Smooth muscle cell of the brain vasculature (primary cell): ENCODE results near the gene THBS4.

ENCODE experiments used
- DNase-seq: peaks from one replicate; pipeline ENCODE4 v3.0.0-alpha.2; 2012; ENCODE audit warnings: low read depth, low spot score

THBS4 gene

DNA sequence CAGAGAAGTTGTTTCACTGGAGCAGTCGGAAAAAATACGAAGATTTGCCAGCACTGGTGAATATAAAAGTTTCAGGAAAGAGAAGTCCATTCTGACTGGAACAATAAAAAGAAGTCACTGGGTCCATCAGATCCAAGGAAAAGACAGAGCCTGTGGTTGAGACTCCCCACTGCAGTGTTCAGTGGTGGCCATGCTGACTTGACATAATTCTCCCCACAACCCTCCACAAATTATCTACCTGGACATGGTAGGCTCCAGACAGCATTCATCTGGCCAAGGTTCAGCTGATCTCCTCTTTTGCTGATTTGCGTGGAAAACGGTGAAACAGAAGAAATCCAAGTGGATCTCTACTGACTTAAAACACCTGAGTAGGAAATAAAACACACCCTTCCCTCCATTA lies 8.0 kb downstream of the THBS4 start:
- DNase-seq: no peak

GRCh38 chr5:80048084-80048780 lies 13.1 kb downstream of the THBS4 start:
- DNase-seq: no peak

GRCh38 chr5:80052464-80052863 lies 17.3 kb downstream of the THBS4 start:
- DNase-seq: no peak

GRCh38 chr5:80054682-80055081 lies 19.5 kb downstream of the THBS4 start:
- no peak for DNase-seq

DNA sequence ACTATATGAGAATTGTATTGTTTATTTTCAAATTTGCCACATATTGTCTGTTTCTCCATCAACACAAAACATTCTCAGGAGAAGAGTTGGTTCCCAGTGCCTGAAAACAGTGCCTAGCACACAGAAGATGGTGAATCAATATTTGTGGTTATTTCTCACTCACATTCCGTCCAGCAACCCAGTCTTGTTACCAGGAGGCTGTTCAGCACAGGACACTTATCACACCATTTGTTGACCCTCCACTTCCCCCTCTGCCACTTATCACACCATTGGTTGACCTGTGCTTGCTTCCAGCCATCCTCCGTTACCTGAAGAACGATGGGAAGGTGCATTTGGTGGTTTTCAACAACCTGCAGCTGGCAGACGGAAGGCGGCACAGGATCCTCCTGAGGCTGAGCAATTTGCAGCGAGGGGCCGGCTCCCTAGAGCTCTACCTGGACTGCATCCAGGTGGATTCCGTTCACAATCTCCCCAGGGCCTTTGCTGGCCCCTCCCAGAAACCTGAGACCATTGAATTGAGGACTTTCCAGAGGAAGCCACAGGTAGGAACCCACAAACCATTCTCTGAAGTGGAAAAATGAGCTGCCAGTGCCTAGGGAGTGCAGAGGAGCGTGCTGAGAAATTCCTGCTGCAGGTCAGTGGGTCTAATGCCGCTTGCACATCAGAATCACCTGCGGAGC lies 20.5 kb downstream of the THBS4 start:
- no peak for DNase-seq

GRCh38 chr5:80057099-80057498 lies 22.0 kb downstream of the THBS4 start:
- DNase-seq: no peak

- no peak for DNase-seq
These were observed 22.8 kb downstream of the THBS4 start for GRCh38 chr5:80057921-80058320.

- DNase-seq: no peak
These were observed 24.3 kb downstream of the THBS4 start for GRCh38 chr5:80059354-80059980.

- DNase-seq: no peak
These were observed 25.8 kb downstream of the THBS4 start for GRCh38 chr5:80060966-80061365.

GRCh38 chr5:80061547-80061946 lies 26.4 kb downstream of the THBS4 start:
- DNase-seq: no peak

DNA sequence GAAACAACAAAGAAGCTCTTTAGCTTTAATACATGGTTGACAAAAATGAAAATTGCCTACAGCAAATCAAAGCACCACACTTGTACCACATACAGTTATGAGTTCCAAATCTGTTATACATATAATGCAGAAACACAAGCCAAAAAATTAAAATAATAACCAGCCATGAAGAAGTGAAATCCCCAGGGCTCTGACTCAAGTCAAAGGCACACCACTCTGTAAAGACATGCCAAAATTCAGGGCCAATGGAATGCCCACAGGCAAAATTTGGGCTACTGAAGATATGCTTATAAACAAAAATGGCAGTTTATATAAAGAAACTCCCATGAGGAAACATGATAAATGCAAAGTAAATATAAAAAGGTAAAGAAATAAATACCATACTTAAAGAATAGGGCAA lies 29.0 kb downstream of the THBS4 start:
- DNase-seq: no peak

DNA sequence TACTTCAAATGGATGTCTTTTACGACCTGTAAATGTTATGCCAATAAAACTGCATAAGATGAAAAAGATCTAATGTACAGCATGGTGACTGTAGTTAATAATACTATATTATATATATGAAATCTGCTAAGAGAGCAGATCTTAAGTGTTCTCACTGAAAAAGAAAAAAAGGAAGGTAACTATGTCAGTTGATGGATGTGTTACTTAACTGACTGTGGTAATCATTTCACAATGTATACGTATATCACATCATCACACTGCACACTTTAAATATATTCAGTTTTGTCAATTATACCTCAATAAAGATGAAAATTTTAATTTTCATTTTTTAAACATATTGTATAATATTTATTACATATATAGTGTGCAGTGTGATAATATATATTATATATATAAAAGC lies 31.9 kb downstream of the THBS4 start:
- no peak for DNase-seq

- DNase-seq: no peak
These were observed 32.5 kb downstream of the THBS4 start for GRCh38 chr5:80067531-80068245.

DNA sequence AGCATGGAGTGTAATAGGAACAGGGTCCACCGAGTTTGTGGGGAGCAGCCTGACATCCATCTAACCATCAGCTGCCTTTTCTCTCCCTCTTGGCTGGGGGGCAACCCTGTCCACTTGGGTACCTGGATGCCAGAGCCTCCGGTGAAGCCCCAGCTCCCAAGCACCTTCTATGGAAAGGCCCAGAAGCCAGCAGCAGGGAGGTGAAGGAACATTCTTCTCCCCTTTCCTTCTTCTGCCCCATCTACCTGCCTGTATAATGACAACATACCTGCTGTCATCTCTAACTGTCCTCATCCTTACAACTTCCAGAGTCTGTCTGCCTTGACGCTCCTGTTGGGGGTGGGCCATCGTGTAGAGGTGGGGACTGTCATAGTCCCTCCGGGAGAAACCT lies 33.1 kb downstream of the THBS4 start:
- DNase-seq: no peak

DNA sequence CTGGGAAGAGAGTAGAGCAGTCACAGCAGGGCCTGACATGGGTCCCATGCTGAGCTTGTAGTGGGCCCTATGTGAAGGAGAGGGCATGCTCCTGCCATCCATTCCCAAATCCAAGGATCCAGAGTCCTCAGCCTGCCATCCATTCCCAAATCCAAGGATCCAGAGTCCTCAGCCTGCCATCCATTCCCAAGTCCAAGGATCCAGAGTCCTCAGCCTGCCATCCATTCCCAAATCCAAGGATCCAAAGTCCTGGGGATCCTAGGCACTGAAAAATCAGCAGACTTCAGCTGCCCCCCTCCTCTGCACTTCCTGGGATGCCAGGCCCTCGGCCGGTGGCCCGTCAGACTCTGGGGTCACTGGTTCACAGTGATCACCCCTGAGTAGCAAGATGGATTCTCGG lies 33.6 kb downstream of the THBS4 start:
- DNase-seq: no peak

DNA sequence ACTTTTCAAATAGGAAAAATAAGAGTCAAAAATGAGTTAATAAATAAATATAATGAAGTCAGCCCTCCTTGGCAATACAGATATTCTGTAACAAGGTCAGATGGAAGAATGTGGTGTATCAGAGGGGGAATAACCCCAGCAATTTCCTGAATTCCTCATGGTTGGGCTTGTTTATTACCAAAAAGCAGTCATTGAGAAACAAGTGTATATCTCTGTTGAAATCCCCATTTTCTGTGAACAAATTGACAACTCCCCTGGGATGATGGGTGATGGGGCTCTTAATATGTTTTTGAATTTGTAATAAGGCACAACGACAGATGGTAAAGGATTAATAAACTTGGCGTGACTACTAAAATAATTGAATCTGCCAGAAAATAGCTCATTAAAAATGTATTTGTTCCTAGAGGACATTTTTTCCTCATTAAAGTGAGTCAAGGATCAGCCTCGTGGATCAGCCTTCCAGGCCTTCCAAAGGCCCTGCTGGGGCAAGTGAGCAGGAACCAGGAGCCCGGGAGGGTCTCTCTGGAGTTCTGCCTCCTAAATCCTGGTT lies 34.2 kb downstream of the THBS4 start:
- no peak for DNase-seq

GRCh38 chr5:80069918-80070318 lies 34.8 kb downstream of the THBS4 start:
- no peak for DNase-seq

GRCh38 chr5:80070338-80071056 lies 35.3 kb downstream of the THBS4 start:
- no peak for DNase-seq

DNA sequence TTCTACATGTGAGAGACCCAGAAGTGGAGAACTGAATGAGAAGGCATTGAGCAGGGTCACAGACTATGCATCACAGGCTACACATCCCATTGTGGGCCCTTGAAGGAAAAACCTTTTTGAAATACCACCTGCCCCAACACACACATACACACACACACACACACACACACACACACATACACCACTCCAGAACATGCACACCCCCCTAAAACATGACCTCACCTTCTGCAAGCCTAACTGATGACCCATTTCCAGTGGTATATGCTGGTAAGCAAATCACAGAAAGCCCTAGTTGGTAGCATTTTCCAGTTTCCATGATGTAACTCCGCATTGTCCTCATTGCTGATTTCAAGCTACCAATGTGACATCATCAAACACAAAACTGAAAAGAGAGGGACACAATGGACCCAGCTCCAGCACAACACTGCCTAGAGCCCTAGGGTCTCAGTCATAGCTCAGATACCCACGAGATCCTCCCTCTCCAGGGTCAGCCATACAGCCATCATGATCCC lies 36.4 kb downstream of the THBS4 start:
- DNase-seq: no peak

DNA sequence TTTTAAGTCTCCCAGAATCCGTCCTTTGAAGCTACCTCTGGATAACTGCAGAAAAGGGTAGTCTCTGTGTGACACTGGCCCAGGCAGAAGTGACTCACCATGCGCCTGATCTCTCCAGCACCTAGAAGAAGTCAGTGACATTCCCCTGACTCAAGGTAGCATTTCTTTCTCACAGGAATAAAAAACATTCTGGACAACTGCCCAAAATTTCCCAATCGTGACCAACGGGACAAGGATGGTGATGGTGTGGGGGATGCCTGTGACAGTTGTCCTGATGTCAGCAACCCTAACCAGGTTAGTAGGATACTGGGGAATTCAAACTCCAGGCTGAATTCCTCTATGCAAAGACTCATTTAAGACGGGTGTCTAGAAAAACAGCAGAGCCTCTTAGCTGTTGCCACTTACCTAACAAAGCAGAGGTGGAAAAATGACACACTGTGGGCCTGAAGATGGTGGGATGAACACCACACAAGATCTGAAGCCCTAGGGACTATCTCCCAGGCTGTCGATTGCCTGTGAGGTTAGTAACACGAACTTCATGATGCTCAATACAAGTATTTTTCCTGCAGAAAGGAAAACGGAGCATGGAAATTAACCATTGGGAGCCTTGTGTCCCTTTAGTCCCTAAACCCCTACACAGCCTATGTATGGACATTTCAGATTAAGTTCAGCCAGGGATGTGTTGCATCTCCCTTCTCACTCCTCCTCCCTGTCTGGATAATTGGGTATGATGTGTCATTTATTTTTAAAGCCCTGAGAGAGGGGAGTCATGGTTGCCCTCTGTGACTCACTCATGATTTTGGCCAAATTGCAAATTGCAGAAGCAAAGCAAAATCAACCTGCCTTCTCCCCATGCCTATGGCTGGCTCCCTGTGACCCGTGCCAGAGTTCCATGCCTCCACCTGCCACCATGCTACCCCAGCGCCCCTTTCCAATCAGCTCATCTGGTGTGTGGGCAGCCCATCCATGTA lies 37.2 kb downstream of the THBS4 start:
- no peak for DNase-seq
